Measurements from ENCODE around the gene INAVA. TPM values are rescaled to one million over a fixed set of nuclear protein-coding genes. Genes with fewer than 3 reads are reported as not detected.
"Not testable (repeated sequence)": the region's sequence is repeated elsewhere in the genome, so short reads cannot be mapped to it uniquely, and the experiment has no call there.

Gene INAVA
- total RNA-seq, 1 donor from 2014 or later = not detected

- peaks cover under 1% of the 10 kb centered on the region for H3K9me3 Mint-ChIP-seq
- no peak for DNase-seq
- H3K27ac Mint-ChIP-seq = no peak overlapping the region
- intact Hi-C loops (cut with micrococcal nuclease) = no loop called here
- H3K36me3 Mint-ChIP-seq (ENCODE audit: low read depth) = no peaks in the 10 kb centered on the region
- peaks cover 24% of the 10 kb centered on the region for H3K27me3 Mint-ChIP-seq
- H3K4me3 Mint-ChIP-seq = no peak overlapping the region
- H3K4me1 Mint-ChIP-seq = peaks cover 2% of the 10 kb centered on the region
These were observed 31.1 kb downstream of the INAVA start for GRCh38 chr1:200925831-200926230.

GRCh38 chr1:200929530-200930278 is 35.0 kb downstream of the INAVA start:
- H3K4me1 Mint-ChIP-seq = peaks cover 2% of the 10 kb centered on the region
- no peaks in the 10 kb centered on the region for H3K36me3 Mint-ChIP-seq (ENCODE audit: low read depth)
- no peak for DNase-seq
- no peak overlapping the region for H3K27ac Mint-ChIP-seq
- peaks cover 27% of the 10 kb centered on the region for H3K27me3 Mint-ChIP-seq
- H3K4me3 Mint-ChIP-seq = no peak overlapping the region
- H3K9me3 Mint-ChIP-seq = peaks cover 12% of the 10 kb centered on the region
- intact Hi-C loops (cut with micrococcal nuclease) = no loop called here

- H3K4me1 Mint-ChIP-seq; intact Hi-C loops (cut with micrococcal nuclease); H3K27ac Mint-ChIP-seq; H3K4me3 Mint-ChIP-seq; H3K36me3 Mint-ChIP-seq (ENCODE audit: low read depth); DNase-seq: not testable (repeated sequence)
- peaks cover 12% of the 10 kb centered on the region for H3K9me3 Mint-ChIP-seq
- H3K27me3 Mint-ChIP-seq = peaks cover 29% of the 10 kb centered on the region
These were observed 35.6 kb downstream of the INAVA start for GRCh38 chr1:200930285-200930684.

GRCh38 chr1:200931776-200932175 is 37.1 kb downstream of the INAVA start:
- H3K9me3 Mint-ChIP-seq = peaks cover 12% of the 10 kb centered on the region
- H3K27me3 Mint-ChIP-seq = peaks cover 27% of the 10 kb centered on the region
- no peak for DNase-seq
- no peak overlapping the region for H3K27ac Mint-ChIP-seq
- no peak overlapping the region for H3K4me3 Mint-ChIP-seq
- H3K36me3 Mint-ChIP-seq (ENCODE audit: low read depth) = no peaks in the 10 kb centered on the region
- intact Hi-C loops (cut with micrococcal nuclease) = no loop called here
- H3K4me1 Mint-ChIP-seq = no peaks in the 10 kb centered on the region

GRCh38 chr1:200934676-200935245 is 40.1 kb downstream of the INAVA start:
- intact Hi-C loops (cut with micrococcal nuclease) = no loop called here
- peaks cover 19% of the 10 kb centered on the region for H3K27me3 Mint-ChIP-seq
- H3K9me3 Mint-ChIP-seq = peaks cover 12% of the 10 kb centered on the region
- H3K27ac Mint-ChIP-seq = no peak overlapping the region
- H3K36me3 Mint-ChIP-seq (ENCODE audit: low read depth) = no peaks in the 10 kb centered on the region
- H3K4me1 Mint-ChIP-seq = no peaks in the 10 kb centered on the region
- no peak overlapping the region for H3K4me3 Mint-ChIP-seq
- DNase-seq = no peak

GRCh38 chr1:200935286-200935962 is 40.7 kb downstream of the INAVA start:
- DNase-seq; H3K4me3 Mint-ChIP-seq; H3K4me1 Mint-ChIP-seq; H3K36me3 Mint-ChIP-seq (ENCODE audit: low read depth); H3K27ac Mint-ChIP-seq; intact Hi-C loops (cut with micrococcal nuclease): not testable (repeated sequence)
- Mint-ChIP-seq H3K27me3 (peaks cover 22% of the 10 kb centered on the region), H3K9me3 (peaks cover 12% of the 10 kb centered on the region)

- Mint-ChIP-seq H3K36me3 (ENCODE audit: low read depth) (no peaks in the 10 kb centered on the region), H3K27me3 (peaks cover 23% of the 10 kb centered on the region), H3K27ac (no peak overlapping the region), H3K4me1 (no peaks in the 10 kb centered on the region), H3K4me3 (no peak overlapping the region), H3K9me3 (peaks cover 10% of the 10 kb centered on the region)
- intact Hi-C loops (cut with micrococcal nuclease) = no loop called here
- DNase-seq = no peak
These were observed 44.3 kb downstream of the INAVA start for GRCh38 chr1:200938955-200939354.

- peaks cover 18% of the 10 kb centered on the region for H3K9me3 Mint-ChIP-seq
- intact Hi-C loops (cut with micrococcal nuclease) = no loop called here
- no peaks in the 10 kb centered on the region for H3K36me3 Mint-ChIP-seq (ENCODE audit: low read depth)
- H3K4me3 Mint-ChIP-seq = no peak overlapping the region
- DNase-seq = no peak
- no peak overlapping the region for H3K27ac Mint-ChIP-seq
- H3K27me3 Mint-ChIP-seq = peaks cover 37% of the 10 kb centered on the region
- H3K4me1 Mint-ChIP-seq = no peaks in the 10 kb centered on the region
These were observed 50.4 kb downstream of the INAVA start for GRCh38 chr1:200945111-200945510.

GRCh38 chr1:200947059-200947566 is 52.4 kb downstream of the INAVA start:
- no peaks in the 10 kb centered on the region for H3K36me3 Mint-ChIP-seq (ENCODE audit: low read depth)
- intact Hi-C loops (cut with micrococcal nuclease) = no loop called here
- H3K4me1 Mint-ChIP-seq = no peaks in the 10 kb centered on the region
- peaks cover 29% of the 10 kb centered on the region for H3K27me3 Mint-ChIP-seq
- peaks cover 15% of the 10 kb centered on the region for H3K9me3 Mint-ChIP-seq
- DNase-seq = no peak
- no peak overlapping the region for H3K4me3 Mint-ChIP-seq
- H3K27ac Mint-ChIP-seq = no peak overlapping the region

- DNase-seq = no peak
- Mint-ChIP-seq H3K4me1 (no peaks in the 10 kb centered on the region), H3K27ac (no peak overlapping the region), H3K4me3 (no peak overlapping the region), H3K9me3 (peaks cover 8% of the 10 kb centered on the region), H3K36me3 (ENCODE audit: low read depth) (no peaks in the 10 kb centered on the region), H3K27me3 (peaks cover 24% of the 10 kb centered on the region)
- intact Hi-C loops (cut with micrococcal nuclease) = no loop called here
These were observed 54.9 kb downstream of the INAVA start for GRCh38 chr1:200949626-200950025.

- Mint-ChIP-seq H3K27me3 (peaks cover 17% of the 10 kb centered on the region), H3K36me3 (ENCODE audit: low read depth) (no peaks in the 10 kb centered on the region), H3K9me3 (peaks cover 8% of the 10 kb centered on the region), H3K4me1 (no peaks in the 10 kb centered on the region), H3K27ac (no peak overlapping the region), H3K4me3 (no peak overlapping the region)
- DNase-seq = no peak
- intact Hi-C loops (cut with micrococcal nuclease) = no loop called here
These were observed 56.3 kb downstream of the INAVA start for GRCh38 chr1:200951016-200951415.

- H3K36me3 Mint-ChIP-seq (ENCODE audit: low read depth) = no peaks in the 10 kb centered on the region
- no peaks in the 10 kb centered on the region for H3K4me1 Mint-ChIP-seq
- no peak for DNase-seq
- intact Hi-C loops (cut with micrococcal nuclease) = no loop called here
- peaks cover 19% of the 10 kb centered on the region for H3K27me3 Mint-ChIP-seq
- H3K27ac Mint-ChIP-seq = no peak overlapping the region
- H3K4me3 Mint-ChIP-seq = no peak overlapping the region
- no peaks in the 10 kb centered on the region for H3K9me3 Mint-ChIP-seq
These were observed 59.7 kb downstream of the INAVA start for GRCh38 chr1:200954434-200954833.

- no peak for DNase-seq
- intact Hi-C loops (cut with micrococcal nuclease) = no loop called here
These were observed 63.9 kb downstream of the INAVA start for GRCh38 chr1:200958597-200958996.

GRCh38 chr1:200959411-200959921 is 64.8 kb downstream of the INAVA start:
- no peak for DNase-seq
- intact Hi-C loops (cut with micrococcal nuclease) = no loop called here
- H3K36me3 Mint-ChIP-seq (ENCODE audit: low read depth) = no peaks in the 10 kb centered on the region
- H3K9me3 Mint-ChIP-seq = no peaks in the 10 kb centered on the region
- H3K27me3 Mint-ChIP-seq = peaks cover 8% of the 10 kb centered on the region
- no peak overlapping the region for H3K27ac Mint-ChIP-seq
- H3K4me1 Mint-ChIP-seq = no peaks in the 10 kb centered on the region
- no peak overlapping the region for H3K4me3 Mint-ChIP-seq

More at GRCh38 chr1:200958597-200958996, 63.9 kb downstream of the INAVA start:
- no peak overlapping the region for H3K4me3 Mint-ChIP-seq
- H3K27me3 Mint-ChIP-seq = peaks cover 13% of the 10 kb centered on the region
- H3K9me3 Mint-ChIP-seq = no peaks in the 10 kb centered on the region
- no peaks in the 10 kb centered on the region for H3K36me3 Mint-ChIP-seq (ENCODE audit: low read depth)
- no peak overlapping the region for H3K27ac Mint-ChIP-seq
- no peaks in the 10 kb centered on the region for H3K4me1 Mint-ChIP-seq

All from activated CD4-positive, alpha-beta T cell treated with anti-CD3 and anti-CD28 coated beads, Interleukin-2, amount 10 ng/mL, durations not matched to agents 24 days and 14 days (primary cell).